ENCODE results near the gene RAP1GAP.

RAP1GAP gene

GRCh38 chr1:21662426-21663247 is 6.5 kb downstream of the RAP1GAP start:
- DNase-seq (ENCODE audit: low spot score): no peak

GRCh38 chr1:21661886-21662285 is 7.3 kb downstream of the RAP1GAP start:
- no peak for DNase-seq (ENCODE audit: low spot score)

GRCh38 chr1:21659924-21660326 is 9.2 kb downstream of the RAP1GAP start:
- DNase-seq (ENCODE audit: low spot score): no peak

GRCh38 chr1:21659099-21659923 is 9.8 kb downstream of the RAP1GAP start:
- DNase-seq (ENCODE audit: low spot score): peak; percentile 51

- DNase-seq (ENCODE audit: low spot score): no peak
These were observed 11.5 kb downstream of the RAP1GAP start for GRCh38 chr1:21657456-21658190.

- DNase-seq (ENCODE audit: low spot score): peak; percentile 31
These were observed 13.4 kb downstream of the RAP1GAP start for GRCh38 chr1:21655748-21656147.

DNA sequence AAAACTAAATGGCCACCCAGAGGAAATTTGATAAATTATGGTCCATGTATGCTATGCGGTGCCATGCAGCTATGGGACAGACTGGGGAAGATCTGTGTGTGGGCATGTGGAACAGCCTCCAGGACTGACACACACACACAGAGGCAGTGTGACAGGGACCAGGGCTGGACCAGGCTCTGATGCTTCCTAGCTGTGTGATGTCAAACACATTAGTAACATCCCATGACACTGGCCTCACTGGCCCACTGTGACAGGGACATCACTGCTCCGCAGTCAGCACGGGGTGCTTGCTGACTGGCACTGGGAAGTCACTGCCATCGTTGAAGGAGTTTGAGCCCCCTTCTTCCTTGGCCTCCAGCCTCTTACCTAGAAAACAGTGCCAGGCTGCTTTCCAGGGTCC is 13.9 kb downstream of the RAP1GAP start:
- DNase-seq (ENCODE audit: low spot score): peak; percentile 70

- DNase-seq (ENCODE audit: low spot score): no peak
These were observed 14.9 kb downstream of the RAP1GAP start for GRCh38 chr1:21654209-21654608.

DNA sequence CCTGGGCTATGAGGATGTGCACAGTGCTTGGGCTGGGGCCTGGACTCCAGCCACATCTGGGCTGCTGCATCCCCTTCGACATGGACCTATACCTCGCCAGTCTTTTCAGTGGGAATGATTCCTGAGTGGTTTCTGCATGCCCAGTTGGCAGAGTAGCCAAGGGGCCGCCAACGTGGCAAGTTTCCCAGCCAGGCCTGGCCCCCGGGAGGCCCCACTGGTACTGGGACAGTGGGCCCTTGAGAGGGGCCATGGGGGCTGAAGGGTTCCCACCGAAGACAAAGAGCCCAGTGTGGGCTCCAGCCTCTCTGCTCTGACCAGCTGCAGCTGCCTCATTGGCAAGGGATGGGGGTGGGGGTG is 15.4 kb downstream of the RAP1GAP start:
- peak; percentile 91 for DNase-seq (ENCODE audit: low spot score)

DNA sequence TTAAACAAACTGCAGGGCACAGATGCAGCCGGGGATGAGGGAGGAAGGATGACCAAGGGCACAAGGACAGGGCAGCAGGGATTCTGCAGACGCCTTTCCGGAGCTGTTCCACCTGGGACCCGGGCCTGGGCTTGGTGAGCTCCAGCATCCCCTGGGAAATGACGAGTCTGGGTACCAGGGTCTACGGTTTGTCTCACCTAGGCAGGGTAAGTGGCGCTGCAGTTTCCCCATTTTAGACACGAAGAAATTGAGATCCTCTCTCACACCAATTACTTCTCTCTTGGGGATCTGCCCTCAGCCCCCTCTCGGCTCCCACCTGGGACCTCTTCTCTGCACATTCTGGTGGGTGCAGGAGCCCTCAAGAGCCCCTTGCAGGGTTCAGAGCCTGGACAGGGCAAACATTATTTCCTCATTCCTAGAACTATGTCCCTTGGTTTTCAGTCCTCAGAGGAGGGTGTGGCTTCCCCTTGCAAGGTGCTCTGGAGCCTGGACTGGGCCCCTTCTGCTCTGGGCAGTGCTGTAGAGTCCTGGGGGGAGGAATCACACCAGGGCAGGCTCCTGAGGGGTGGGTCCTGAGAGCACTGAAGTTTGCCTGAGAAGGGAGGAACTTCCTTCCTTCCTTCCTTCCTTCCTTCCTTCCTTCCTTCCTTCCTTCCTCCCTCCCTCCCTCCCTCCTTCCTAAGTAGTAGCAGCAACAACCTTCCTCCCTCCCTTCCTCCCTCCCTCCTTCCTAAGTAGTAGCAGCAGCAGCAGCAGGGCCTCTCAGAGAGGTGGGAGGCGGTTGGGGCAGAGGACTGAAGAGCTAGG is 16.0 kb downstream of the RAP1GAP start:
- peak; percentile 45 for DNase-seq (ENCODE audit: low spot score)

DNA sequence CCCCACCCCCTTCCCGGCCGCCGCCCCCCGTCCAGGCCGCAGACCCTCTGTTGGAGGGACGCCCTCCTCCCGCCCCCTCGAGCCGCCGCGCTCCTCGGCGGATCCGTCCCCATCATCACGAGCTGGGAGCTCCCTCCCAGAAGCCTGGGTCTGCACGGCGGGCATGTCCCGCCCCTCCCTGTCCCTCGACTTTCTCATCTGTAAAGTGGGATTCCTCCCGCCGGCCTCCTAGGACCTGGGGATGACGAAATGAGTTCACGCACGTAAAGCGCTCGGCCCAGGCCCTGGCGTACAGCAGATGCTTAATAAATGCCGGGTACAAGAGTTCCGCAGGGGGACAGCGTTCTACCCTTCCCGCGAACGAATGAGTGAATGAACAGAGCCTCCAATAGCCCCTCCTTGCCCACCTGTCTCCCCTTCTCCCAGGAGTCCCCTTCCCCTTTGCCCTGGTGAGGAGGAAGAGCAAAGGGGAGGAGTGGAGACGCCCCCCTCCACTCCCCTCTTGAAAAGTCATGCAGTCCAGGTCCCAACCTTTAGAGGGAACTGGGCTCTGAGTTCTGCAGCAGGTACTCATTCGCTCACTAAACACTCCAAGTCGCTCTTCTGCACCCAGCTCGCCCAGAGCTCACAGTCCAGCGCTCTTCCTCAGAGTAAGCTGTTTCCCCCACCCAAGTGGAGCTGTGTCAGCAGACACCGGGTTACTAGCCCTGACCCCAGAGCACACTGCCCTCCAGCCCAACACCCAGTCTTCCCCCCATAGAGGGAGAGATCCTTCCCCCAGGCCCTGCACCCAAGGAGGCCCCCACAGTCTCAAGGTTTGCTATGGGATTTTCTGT is 16.8 kb downstream of the RAP1GAP start:
- peak; percentile 45 for DNase-seq (ENCODE audit: low spot score)

DNA sequence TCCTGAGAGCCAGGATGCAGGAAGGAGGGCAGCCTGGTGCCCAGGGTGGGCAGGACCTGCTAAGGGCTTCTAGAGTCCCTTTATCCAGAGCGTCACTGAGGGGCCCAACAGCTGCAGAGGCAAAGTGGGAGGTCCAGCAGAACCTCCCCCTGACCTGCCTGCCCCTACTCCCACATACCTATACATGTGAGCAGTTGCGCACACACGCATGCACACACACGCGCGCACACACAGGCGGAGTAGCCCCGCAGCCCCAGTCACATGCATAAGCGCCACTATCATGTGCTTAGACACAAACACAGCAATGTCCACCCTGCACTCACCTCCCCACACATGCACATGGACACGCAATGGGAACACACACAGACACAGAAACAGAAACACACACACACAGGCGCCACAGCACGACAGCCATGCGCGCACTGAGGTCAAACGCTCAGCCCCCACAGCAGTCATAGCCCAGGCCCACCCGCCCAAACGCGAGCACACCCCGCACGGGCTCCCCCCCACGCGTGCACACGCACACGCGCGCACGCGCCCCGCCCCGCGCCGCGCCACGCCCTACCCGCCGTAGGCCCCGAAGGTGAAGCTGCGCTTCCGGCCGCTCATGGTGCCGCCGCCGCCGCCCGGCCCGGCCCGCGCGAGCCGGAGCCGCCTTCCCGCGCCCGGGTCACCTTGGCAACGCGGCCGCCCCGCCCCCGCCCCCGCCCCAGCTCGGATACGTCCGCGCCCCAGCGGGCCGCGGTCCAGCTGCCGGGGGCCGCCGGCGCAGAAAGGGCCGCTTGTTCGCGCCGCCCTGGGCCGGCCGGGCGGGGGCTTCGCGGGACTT is 17.7 kb downstream of the RAP1GAP start:
- peak; percentile 46 for DNase-seq (ENCODE audit: low spot score)

DNA sequence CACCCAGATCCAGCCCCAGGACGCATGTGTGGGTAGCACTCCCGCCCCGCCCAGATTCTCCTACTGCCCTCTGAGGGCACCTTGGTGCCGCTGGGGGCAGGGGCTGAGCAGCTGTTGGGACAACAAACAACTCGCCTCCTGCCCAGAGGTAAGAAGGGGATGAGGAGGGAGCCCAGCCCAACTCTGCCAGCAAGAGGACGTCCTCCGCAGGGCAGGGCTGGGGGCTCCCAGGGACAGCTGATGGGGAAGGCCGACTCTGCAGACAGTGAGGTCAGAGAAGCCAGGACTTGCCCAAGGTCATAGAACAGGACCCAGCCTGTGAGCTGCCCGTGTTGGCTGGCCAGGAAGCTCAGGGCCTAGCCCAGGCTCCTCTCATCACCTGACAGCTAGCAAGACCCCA is 18.8 kb downstream of the RAP1GAP start:
- DNase-seq (ENCODE audit: low spot score): no peak

- no peak for DNase-seq (ENCODE audit: low spot score)
These were observed 19.8 kb downstream of the RAP1GAP start for GRCh38 chr1:21649315-21649714.

GRCh38 chr1:21648791-21649190 is 20.4 kb downstream of the RAP1GAP start:
- no peak for DNase-seq (ENCODE audit: low spot score)

DNA sequence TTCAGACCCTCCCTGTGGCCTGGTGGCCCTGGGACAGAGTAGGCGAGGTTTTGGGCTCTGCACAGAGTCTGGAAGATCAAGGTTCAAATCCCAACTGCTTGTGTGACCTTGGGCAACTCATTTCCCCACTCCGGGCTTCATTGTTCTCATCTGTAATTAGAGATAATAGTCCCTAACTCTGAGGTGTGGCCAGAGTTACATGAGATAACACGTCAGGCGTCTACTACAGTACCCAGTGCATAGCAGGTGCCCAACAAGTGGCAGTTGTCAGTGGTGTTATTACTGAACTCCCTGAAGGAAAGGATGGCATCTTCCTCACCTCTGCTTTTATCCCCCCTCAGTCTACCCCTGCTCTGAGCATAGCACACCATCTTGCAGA is 20.8 kb downstream of the RAP1GAP start:
- no peak for DNase-seq (ENCODE audit: low spot score)

- no peak for DNase-seq (ENCODE audit: low spot score)
These were observed 21.5 kb downstream of the RAP1GAP start for GRCh38 chr1:21647431-21648351.

DNA sequence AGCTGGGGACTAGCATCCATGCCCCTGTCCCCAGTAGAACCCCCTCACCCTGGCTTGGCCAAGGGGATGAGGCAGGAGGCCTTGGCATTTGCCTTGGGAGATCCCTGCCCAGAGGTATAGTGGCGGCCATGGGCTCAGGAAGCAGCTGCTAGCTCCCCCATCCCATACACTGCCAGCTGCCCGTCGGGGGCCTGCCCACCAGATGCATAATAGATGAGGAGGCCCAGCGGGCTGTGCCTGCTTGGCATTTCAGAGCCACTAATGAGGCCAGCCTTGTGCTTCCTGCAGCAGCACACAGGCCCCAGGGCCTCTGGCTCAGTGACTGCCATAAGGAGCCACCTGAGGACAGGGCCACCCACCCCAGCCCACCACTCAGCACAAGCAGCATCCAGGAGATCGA is 23.6 kb downstream of the RAP1GAP start:
- no peak for DNase-seq (ENCODE audit: low spot score)

DNA sequence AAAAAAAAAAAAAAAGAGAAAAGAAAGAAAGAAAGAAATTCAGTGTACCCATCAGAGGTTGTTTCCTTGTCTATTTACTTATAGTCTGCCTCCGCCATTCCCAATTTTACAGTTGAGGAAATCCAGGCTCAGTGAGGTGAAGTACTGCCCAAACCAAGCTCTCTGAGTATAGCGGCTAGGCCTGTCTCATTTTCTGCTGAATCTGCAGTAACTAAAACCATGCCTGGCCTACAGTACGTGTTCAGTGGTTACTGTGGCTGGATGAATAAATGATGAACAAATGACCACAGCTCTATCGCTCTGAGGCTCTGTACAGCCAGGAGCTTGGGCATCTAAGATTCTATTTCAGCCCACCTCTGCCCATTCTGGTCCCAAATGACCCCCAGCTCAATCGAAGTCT is 24.3 kb downstream of the RAP1GAP start:
- DNase-seq (ENCODE audit: low spot score): no peak
